HL-60 (cell line): ENCODE measurements around the gene ADAM19.

Experiments
- POLR2AphosphoS5 ChIP-seq: IDR thresholded peaks from 2 replicates; pipeline ENCODE4 v1.6.1; 2012; ENCODE audit warnings: low read depth
- SPI1 ChIP-seq: IDR thresholded peaks from 2 replicates; pipeline ENCODE4 v1.6.1; 2012; ENCODE audit warnings: low read depth, mild to moderate bottlenecking, borderline replicate concordance
- TF ChIP-seq, protein P1 (sequence below): IDR thresholded peaks from one replicate; pipeline ENCODE4 v1.5.1; 2011; ENCODE audit warnings: low read length, control low read depth, inconsistent platforms; ENCODE audit not compliant: insufficient read depth

GRCh38 chr5:157528036-157528632, 47.4 kb downstream of the ADAM19 start:
- TF ChIP-seq, protein P1, sequence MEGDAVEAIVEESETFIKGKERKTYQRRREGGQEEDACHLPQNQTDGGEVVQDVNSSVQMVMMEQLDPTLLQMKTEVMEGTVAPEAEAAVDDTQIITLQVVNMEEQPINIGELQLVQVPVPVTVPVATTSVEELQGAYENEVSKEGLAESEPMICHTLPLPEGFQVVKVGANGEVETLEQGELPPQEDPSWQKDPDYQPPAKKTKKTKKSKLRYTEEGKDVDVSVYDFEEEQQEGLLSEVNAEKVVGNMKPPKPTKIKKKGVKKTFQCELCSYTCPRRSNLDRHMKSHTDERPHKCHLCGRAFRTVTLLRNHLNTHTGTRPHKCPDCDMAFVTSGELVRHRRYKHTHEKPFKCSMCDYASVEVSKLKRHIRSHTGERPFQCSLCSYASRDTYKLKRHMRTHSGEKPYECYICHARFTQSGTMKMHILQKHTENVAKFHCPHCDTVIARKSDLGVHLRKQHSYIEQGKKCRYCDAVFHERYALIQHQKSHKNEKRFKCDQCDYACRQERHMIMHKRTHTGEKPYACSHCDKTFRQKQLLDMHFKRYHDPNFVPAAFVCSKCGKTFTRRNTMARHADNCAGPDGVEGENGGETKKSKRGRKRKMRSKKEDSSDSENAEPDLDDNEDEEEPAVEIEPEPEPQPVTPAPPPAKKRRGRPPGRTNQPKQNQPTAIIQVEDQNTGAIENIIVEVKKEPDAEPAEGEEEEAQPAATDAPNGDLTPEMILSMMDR: no peak
- TF ChIP-seq SPI1 (no peak), POLR2AphosphoS5 (no peak)
